Keratinocyte (primary cell): ENCODE measurements around the gene RNF121. TPM values are rescaled to one million over a fixed set of nuclear protein-coding genes. Genes with fewer than 3 reads are reported as not detected.

Experiments
- DNase-seq: peaks from one replicate; pipeline ENCODE4 v3.0.0-alpha.2; 2011; ENCODE audit warnings: low read depth, missing footprints, low spot score
- FAIRE-seq: peaks from 2 replicates; lab custom pipeline; 2011; peaks lifted over from hg19 to GRCh38; lab: Jason Lieb, UNC
- H2AFZ ChIP-seq: 2 replicates; pipeline ENCODE4 v1.6.0; 2012; ENCODE audit warnings: low read length, control low read depth, inconsistent platforms; ENCODE audit not compliant: control insufficient read depth
- H3K27ac ChIP-seq: 2 replicates; pipeline ENCODE4 v1.5.1; 2011; ENCODE audit warnings: low read length; ENCODE audit not compliant: control insufficient read depth, insufficient read depth
- H3K27me3 ChIP-seq: 3 replicates; pipeline ENCODE4 v1.6.0; 2011; ENCODE audit warnings: low read length; ENCODE audit not compliant: control insufficient read depth, insufficient read depth; ENCODE audit errors: extremely low read depth
- H3K36me3 ChIP-seq, 2 experiments: 2 replicates in 1 of 2; 3 replicates in 1 of 2; pipeline ENCODE4 v1.5.1; 2011; ENCODE audit warnings: low read length in 2 of 2, mild to moderate bottlenecking in 1 of 2; ENCODE audit not compliant: control insufficient read depth in 2 of 2, insufficient read depth in 2 of 2; ENCODE audit errors: extremely low read depth in 1 of 2
- H3K4me1 ChIP-seq: 3 replicates; pipeline ENCODE4 v1.5.1; 2011; ENCODE audit warnings: low read length; ENCODE audit not compliant: control insufficient read depth, insufficient read depth; ENCODE audit errors: extremely low read depth
- H3K4me2 ChIP-seq: 3 replicates; pipeline ENCODE4 v1.6.0; 2011; ENCODE audit warnings: low read depth, low read length; ENCODE audit not compliant: control insufficient read depth, insufficient read depth; ENCODE audit errors: extremely low read depth
- H3K4me3 ChIP-seq, 3 experiments: fragments of 200-600 bp in 1 of 3; sonication (generic) in 1 of 3; 2 replicates in 2 of 3; 3 replicates in 1 of 3; pipeline ENCODE4 v1.5.1; 2011 to 2016; ENCODE audit warnings: low read length in 3 of 3, mild to moderate bottlenecking in 3 of 3, control low read depth in 2 of 3, inconsistent platforms in 1 of 3, low read depth in 1 of 3, mixed read lengths in 1 of 3, mixed run types in 1 of 3, moderate library complexity in 1 of 3; ENCODE audit not compliant: control insufficient read depth in 2 of 3, insufficient read depth in 2 of 3; ENCODE audit errors: extremely low read depth in 1 of 3
- H3K79me2 ChIP-seq: 2 replicates; pipeline ENCODE4 v1.6.0; 2012; ENCODE audit warnings: low read length; ENCODE audit not compliant: control insufficient read depth, insufficient read depth
- H3K9ac ChIP-seq: 3 replicates; pipeline ENCODE4 v1.6.0; 2011; ENCODE audit warnings: low read length; ENCODE audit not compliant: control insufficient read depth, insufficient read depth; ENCODE audit errors: extremely low read depth
- H3K9me1 ChIP-seq: 3 replicates; pipeline ENCODE4 v1.6.0; 2011; ENCODE audit warnings: low read length; ENCODE audit not compliant: control insufficient read depth, insufficient read depth; ENCODE audit errors: extremely low read depth
- H3K9me3 ChIP-seq: 2 replicates; pipeline ENCODE4 v1.5.1; 2012; ENCODE audit warnings: low read depth, low read length; ENCODE audit not compliant: control insufficient read depth
- H4K20me1 ChIP-seq: 3 replicates; pipeline ENCODE4 v1.6.0; 2011; ENCODE audit warnings: low read length; ENCODE audit not compliant: control insufficient read depth, insufficient read depth; ENCODE audit errors: extremely low read depth
- CTCF ChIP-seq, 3 experiments: IDR thresholded peaks in 1 of 3; conservative IDR thresholded peaks in 1 of 3; optimal IDR thresholded peaks in 1 of 3; 2 replicates in 2 of 3; 3 replicates in 1 of 3; pipeline versions ENCODE3 to v1.5.1; 2011; ENCODE audit warnings: low read length in 3 of 3, mild to moderate bottlenecking in 3 of 3, moderate library complexity in 2 of 3, control low read depth in 1 of 3, inconsistent platforms in 1 of 3; ENCODE audit not compliant: insufficient read depth in 2 of 3; ENCODE audit errors: extremely low read depth in 1 of 3
- EZH2 ChIP-seq: IDR thresholded peaks from one replicate; pipeline ENCODE4 v1.6.1; 2012; ENCODE audit warnings: inconsistent platforms, mild to moderate bottlenecking, low read length, moderate library complexity
- dilution Hi-C: fragments of 300-500 bp; cut with MboI; formaldehyde crosslinking; loops from one replicate; pipeline ENCODE4 v1.7.0; 2020; ENCODE audit warnings: low sequenced_read_pairs; ENCODE audit not compliant: extremely low pct_ligation_motif_present
- polyA plus RNA-seq, 5 experiments: library from polyadenylated mRNA; depleted of rRNA in 3 of 5; stranded (reverse) in 3 of 5; stranded (forward) in 1 of 5; unstranded in 1 of 5; fragments of >200 nt; gene quantifications; 1 replicate in 1 of 5; 2 replicates in 3 of 5; 3 replicates in 1 of 5; pipeline versions ENCODE4 v1.2.1 to v1.2.3, GENCODE V29; 2011 to 2012; ENCODE audit warnings: missing spikeins in 2 of 5, low read depth in 1 of 5, low replicate concordance in 1 of 5

RNF121 gene
- polyA plus RNA-seq, 1 donor (not counting 4 experiments of a cell fraction or from before 2014, with no cell fraction given) = 46.4 TPM

DNA sequence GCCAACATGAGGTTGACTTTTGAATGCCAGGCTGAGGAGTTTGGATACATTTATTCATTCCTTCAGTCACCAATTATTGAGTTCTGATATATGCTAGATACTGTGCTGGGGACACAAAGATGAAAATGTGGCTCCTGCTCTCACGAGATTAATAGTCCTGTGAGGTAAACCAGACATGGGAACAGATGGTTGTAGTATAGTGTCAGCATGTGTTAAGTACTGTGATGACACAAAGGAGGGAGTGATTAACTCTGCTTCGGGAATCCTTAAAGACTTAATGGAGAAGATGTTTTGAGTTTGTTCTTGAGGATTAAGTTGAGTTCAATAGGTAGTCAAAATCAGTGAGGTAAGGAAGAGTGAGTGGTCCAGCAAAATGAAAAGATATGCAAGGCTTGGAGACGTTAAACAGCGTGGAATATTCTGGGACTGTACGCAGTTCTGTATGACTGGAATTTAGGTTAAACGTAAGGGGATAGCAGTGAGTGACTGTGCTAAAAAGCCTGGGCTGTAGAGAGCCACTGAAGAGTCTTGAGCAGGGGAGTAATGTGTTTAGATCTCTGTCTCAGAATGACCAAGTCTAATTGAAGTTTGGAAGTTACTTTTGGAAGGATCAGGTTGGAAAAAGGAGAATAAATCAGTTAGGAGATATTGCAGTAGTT is 11.8 kb downstream of the RNF121 start:
- H3K4me2 ChIP-seq = no peak overlapping the region

DNA sequence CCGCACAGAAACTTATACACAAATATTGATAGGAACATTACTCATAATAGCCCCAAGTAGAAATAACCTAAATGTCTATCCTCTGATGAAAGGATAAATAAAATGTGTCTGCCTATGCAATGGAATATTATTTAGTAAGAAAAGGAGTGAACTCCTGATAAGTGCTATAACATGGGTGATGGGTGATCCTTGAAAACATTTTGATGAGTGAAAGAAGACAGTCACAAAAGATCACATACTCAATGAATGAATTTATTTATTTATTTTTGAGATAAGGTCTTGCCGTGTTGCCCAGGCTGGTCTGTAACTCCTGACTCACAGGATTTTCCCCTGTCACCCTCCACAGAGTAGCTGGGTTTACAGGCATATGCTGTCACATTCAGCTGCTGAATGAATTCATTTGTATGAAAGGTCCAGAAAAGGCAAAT is 17.3 kb downstream of the RNF121 start:
- H3K4me2 ChIP-seq = no peak overlapping the region

More for the DNA sequence above, 11.8 kb downstream of the RNF121 start:
- no peaks in the 10 kb centered on the region for H3K27me3 ChIP-seq
- H3K79me2 ChIP-seq = peaks cover 55% of the 10 kb centered on the region
- dilution Hi-C loops = no loop called here
- H3K4me1 ChIP-seq = peaks cover 28% of the 10 kb centered on the region
- no peaks in the 10 kb centered on the region for H3K9me3 ChIP-seq
- peaks cover 0 to 2% of the 10 kb centered on the region in 2 experiments for H3K36me3 ChIP-seq
- TF ChIP-seq CTCF (optimal IDR thresholded peaks at IDR 0.05 in 1 of 3, IDR thresholded peaks at IDR 0.05 in 1 of 3, conservative IDR thresholded peaks at IDR 0.05 in 1 of 3; ENCODE audit: extremely low read depth in 1 of 3, insufficient read depth in 2 of 3, low read length in 3 of 3) (no peak), EZH2 (no peak)
- no peak overlapping the region for H2AFZ ChIP-seq
- peaks cover 4% of the 10 kb centered on the region for H3K9me1 ChIP-seq
- no peak for DNase-seq
- no peak overlapping the region for H3K4me3 ChIP-seq
- no peak for FAIRE-seq
- H4K20me1 ChIP-seq = no peaks in the 10 kb centered on the region
- H3K27ac ChIP-seq = no peak overlapping the region
- no peak overlapping the region for H3K9ac ChIP-seq

More for the DNA sequence above, 17.3 kb downstream of the RNF121 start:
- no peak for FAIRE-seq
- H3K79me2 ChIP-seq = peaks cover 47% of the 10 kb centered on the region
- H4K20me1 ChIP-seq = no peaks in the 10 kb centered on the region
- DNase-seq = no peak
- H3K4me3 ChIP-seq = no peak overlapping the region
- H3K9ac ChIP-seq = no peak overlapping the region
- peaks cover 1 to 3% of the 10 kb centered on the region in 2 experiments for H3K36me3 ChIP-seq
- H3K27ac ChIP-seq = peak overlapping the region; percentile 60
- no peaks in the 10 kb centered on the region for H3K27me3 ChIP-seq
- dilution Hi-C loops = no loop called here
- TF ChIP-seq EZH2 (no peak), CTCF (optimal IDR thresholded peaks at IDR 0.05 in 1 of 3, IDR thresholded peaks at IDR 0.05 in 1 of 3, conservative IDR thresholded peaks at IDR 0.05 in 1 of 3; ENCODE audit: extremely low read depth in 1 of 3, insufficient read depth in 2 of 3, low read length in 3 of 3) (no peak)
- H3K9me1 ChIP-seq = no peaks in the 10 kb centered on the region
- H3K9me3 ChIP-seq = no peaks in the 10 kb centered on the region
- no peak overlapping the region for H2AFZ ChIP-seq
- H3K4me1 ChIP-seq = peaks cover 32% of the 10 kb centered on the region
